T47D (cell line): ENCODE data around the gene SHISAL1.

Source experiments
- DNase-seq, 2 experiments: peaks; one replicate each; pipeline versions ENCODE4 v3.0.0 to v3.0.0-alpha.2; 2011 to 2012; ENCODE audit warnings: low read depth in 1 of 2, low spot score in 1 of 2
- JUND ChIP-seq: IDR thresholded peaks from 2 replicates; pipeline ENCODE4 v1.6.1; 2012; ENCODE audit warnings: low read depth
- in situ Hi-C: cut with HindIII; loops from 2 replicates; pipeline ENCODE4 v1.10.0; 2016; ENCODE audit warnings: low sequenced_read_pairs, low pct_unique_long_range_greater_than_20kb

Gene SHISAL1

GRCh38 chr22:44312766-44313165 lies at the start of gene SHISAL1:
Gene SHISAL1, minus strand, starts transcription at chr22:44312951. Its CDS starts 12,006 bp downstream, at chr22:44300945.
- in situ Hi-C loops, result no loop called here
- TF ChIP-seq JUND, result no peak
- no peak for DNase-seq

- in situ Hi-C loops, result no loop called here
- TF ChIP-seq JUND, result no peak
- DNase-seq, result peak in 1 of 2 experiments; percentile 13
Measured at GRCh38 chr22:44361391-44362126, 48.8 kb upstream of the SHISAL1 start.

GRCh38 chr22:44360668-44361381 lies 48.1 kb upstream of the SHISAL1 start:
- in situ Hi-C loops, result no loop called here
- TF ChIP-seq JUND, result no peak
- peak; percentile 23 to 72 for DNase-seq

DNA sequence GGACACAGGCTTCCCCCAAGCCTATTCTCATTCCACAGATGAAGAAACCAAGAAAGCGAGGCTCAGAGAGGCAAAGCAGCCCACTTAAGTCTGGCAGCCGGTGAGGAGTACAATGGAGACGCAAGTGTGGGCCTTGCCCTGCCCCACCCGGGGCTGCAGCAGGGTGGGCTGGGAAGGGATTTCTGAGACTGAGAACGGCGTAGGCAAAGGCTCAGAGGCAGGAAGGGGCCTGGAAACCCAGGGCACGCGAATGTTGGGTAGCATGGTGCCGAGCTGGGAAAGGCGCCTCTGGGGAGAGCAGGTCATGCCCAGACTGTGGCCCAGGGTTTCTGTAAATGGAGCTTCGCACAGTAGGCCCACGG lies 47.5 kb upstream of the SHISAL1 start:
- in situ Hi-C loops, result no loop called here
- DNase-seq, result no peak
- no peak for TF ChIP-seq JUND

GRCh38 chr22:44359496-44360110 lies 46.9 kb upstream of the SHISAL1 start:
- in situ Hi-C loops, result no loop called here
- no peak for TF ChIP-seq JUND
- DNase-seq, result no peak

DNA sequence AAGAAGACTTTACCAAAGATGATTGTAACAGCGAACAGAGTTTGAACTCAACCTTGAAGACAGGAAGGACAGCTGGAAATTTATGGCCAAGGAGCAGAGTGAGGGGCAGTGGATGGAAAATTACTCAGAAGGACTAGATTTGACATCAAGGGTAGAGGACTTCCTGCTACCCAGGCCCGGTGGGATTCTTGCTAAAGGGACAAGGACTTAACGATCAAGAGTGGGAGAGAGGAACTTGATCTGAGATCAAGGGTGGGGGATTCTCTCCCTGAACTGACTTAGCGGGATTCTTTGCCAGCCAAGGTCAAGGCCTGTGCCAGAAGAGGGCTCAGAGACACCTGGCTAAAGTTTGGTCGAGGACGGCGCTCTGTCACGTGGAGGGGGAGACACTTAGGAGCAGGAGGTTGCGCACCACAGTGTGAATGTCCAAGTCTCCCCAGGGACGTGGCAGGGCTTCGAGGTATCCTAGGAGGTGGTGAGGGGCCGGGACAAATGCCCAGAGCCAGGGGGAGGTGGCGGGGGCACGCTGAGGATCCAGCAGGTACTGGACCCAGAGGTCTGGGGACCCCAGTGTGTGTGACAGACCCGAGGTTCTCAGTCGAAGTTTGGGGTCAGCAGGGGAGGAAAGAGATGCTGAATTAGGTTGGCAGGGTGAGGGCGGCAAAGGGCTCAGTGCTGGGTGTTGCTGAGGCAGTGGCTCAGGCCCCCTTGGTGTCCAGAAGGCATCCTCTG lies 46.1 kb upstream of the SHISAL1 start:
- in situ Hi-C loops, result no loop called here
- no peak for DNase-seq

GRCh38 chr22:44357966-44358465 lies 45.3 kb upstream of the SHISAL1 start:
- in situ Hi-C loops, result no loop called here
- no peak for DNase-seq
- TF ChIP-seq JUND, result no peak

More for the DNA sequence above, 46.1 kb upstream of the SHISAL1 start:
- no peak for TF ChIP-seq JUND

- no peak for DNase-seq
- no peak for TF ChIP-seq JUND
- in situ Hi-C loops, result no loop called here
Measured at GRCh38 chr22:44357296-44357965, 44.7 kb upstream of the SHISAL1 start.

DNA sequence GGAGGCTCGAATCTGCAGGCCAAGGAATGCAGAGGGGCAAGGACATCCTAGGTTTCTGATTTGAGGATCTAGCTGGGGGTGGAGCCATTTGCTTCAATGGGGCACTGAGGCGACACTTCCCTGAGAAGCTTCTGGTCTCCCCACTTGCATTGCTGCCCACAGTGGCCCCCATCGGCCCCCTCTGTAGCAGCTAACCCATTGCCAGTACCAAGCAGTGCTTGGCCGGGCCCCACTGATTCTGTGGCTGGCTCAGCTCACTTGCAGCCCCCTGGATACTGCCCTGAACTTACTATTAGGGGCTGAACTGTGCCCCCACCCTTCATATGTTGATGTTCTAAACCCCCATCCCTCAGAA lies 42.9 kb upstream of the SHISAL1 start:
- in situ Hi-C loops, result no loop called here
- no peak for DNase-seq
- no peak for TF ChIP-seq JUND

GRCh38 chr22:44354288-44354687 lies 41.5 kb upstream of the SHISAL1 start:
- in situ Hi-C loops, result no loop called here
- no peak for TF ChIP-seq JUND
- no peak for DNase-seq

GRCh38 chr22:44353041-44353440 lies 40.3 kb upstream of the SHISAL1 start:
- no peak for TF ChIP-seq JUND
- in situ Hi-C loops, result no loop called here
- DNase-seq, result no peak
